HCT116 (cell line): ENCODE measurements around the gene GAS2L2.

Experiments
- REST ChIP-seq: IDR thresholded peaks from 2 replicates; pipeline ENCODE4 v1.6.1; 2012; ENCODE audit warnings: low read depth
- TF ChIP-seq, protein P1 (sequence below), 3 experiments: fragments of 200-600 bp in 1 of 3; sonication (generic) in 1 of 3; IDR thresholded peaks in 2 of 3; conservative IDR thresholded peaks in 1 of 3; 2 replicates each; pipeline ENCODE4 v1.5.1; 2012 to 2017; ENCODE audit warnings: low read depth in 2 of 3, low read length in 2 of 3, antibody characterized with exemption in 1 of 3, borderline replicate concordance in 1 of 3, control low read depth in 1 of 3, mild to moderate bottlenecking in 1 of 3, mixed read lengths in 1 of 3, mixed run types in 1 of 3, moderate library complexity in 1 of 3; ENCODE audit not compliant: insufficient read depth in 1 of 3

DNA sequence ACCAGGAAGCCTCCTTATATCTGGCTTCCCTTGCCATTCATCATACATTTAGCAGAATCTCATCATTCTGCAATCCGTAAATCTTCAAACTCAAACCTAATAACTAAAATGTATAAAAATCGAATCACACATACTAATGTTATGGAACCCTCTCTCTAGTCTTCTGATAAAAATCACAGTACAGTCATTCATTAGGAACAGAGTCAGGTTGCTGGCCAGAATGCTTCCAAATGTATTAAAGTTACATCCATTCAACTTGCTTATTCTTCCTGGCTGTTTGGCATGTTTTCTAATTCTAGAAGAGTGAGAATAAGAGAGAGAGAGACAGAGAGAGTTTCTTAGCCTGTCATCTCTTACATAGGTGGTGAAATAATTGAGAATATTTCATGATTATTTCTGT is 38.1 kb downstream of the GAS2L2 start:
- TF ChIP-seq REST = no peak
- TF ChIP-seq, protein P1, sequence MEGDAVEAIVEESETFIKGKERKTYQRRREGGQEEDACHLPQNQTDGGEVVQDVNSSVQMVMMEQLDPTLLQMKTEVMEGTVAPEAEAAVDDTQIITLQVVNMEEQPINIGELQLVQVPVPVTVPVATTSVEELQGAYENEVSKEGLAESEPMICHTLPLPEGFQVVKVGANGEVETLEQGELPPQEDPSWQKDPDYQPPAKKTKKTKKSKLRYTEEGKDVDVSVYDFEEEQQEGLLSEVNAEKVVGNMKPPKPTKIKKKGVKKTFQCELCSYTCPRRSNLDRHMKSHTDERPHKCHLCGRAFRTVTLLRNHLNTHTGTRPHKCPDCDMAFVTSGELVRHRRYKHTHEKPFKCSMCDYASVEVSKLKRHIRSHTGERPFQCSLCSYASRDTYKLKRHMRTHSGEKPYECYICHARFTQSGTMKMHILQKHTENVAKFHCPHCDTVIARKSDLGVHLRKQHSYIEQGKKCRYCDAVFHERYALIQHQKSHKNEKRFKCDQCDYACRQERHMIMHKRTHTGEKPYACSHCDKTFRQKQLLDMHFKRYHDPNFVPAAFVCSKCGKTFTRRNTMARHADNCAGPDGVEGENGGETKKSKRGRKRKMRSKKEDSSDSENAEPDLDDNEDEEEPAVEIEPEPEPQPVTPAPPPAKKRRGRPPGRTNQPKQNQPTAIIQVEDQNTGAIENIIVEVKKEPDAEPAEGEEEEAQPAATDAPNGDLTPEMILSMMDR (IDR thresholded peaks at IDR 0.05 in 2 of 3, conservative IDR thresholded peaks at IDR 0.05 in 1 of 3; ENCODE audit: borderline replicate concordance in 1 of 3, insufficient read depth in 1 of 3, low read depth in 2 of 3, low read length in 2 of 3) = no peak
